OCI-LY7 (cell line): ENCODE measurements around the gene PAH. TPM values are rescaled to one million over a fixed set of nuclear protein-coding genes. Genes with fewer than 3 reads are reported as not detected.

Experiments
- BruUV-seq: library from RNA; stranded (reverse); fragments of 400-500 nt; replicated peaks from 2 replicates; lab custom pipeline; 2021; lab: Mats Ljungman, UMichigan
- CTCF ChIA-PET: fragments of 300-600 bp; sonication (Branson Sonifier 250); formaldehyde crosslinking; loops from one replicate; lab custom pipeline; 2022; ENCODE audit warnings: antibody characterized with exemption; ENCODE audit not compliant: unreplicated experiment; lab: Charles Lee
- POLR2A ChIA-PET: fragments of 300-600 bp; sonication (Branson Sonifier 250); formaldehyde crosslinking; loops from one replicate; lab custom pipeline; 2022; ENCODE audit warnings: antibody characterized with exemption; lab: Charles Lee
- DNase-seq: peaks from one replicate; pipeline ENCODE4 v3.0.0-alpha.2; 2015; ENCODE audit warnings: low spot score
- H2AFZ ChIP-seq: fragments of 200-600 bp; sonication (generic), shearing (Covaris generic); 2 replicates; pipeline ENCODE4 v1.6.1; 2014; ENCODE audit warnings: mild to moderate bottlenecking, antibody characterized with exemption, low read length, moderate library complexity
- H3K27ac ChIP-seq: fragments of 200-600 bp; sonication (generic); 2 replicates; pipeline ENCODE4 v1.5.1; 2014; ENCODE audit warnings: mixed run types, low read depth, mild to moderate bottlenecking, moderate library complexity, low read length, inconsistent platforms; ENCODE audit not compliant: poor library complexity, severe bottlenecking
- H3K36me3 ChIP-seq: fragments of 200-600 bp; sonication (generic); 2 replicates; pipeline ENCODE4 v1.6.1; 2014; ENCODE audit warnings: mild to moderate bottlenecking, antibody characterized with exemption, low read length, moderate library complexity, mixed read lengths; ENCODE audit not compliant: insufficient read depth
- H3K4me1 ChIP-seq: fragments of 200-600 bp; sonication (generic); 2 replicates; pipeline ENCODE4 v1.5.1; 2014; ENCODE audit warnings: mild to moderate bottlenecking, low read length; ENCODE audit not compliant: insufficient read depth, poor library complexity, severe bottlenecking
- H3K4me2 ChIP-seq: fragments of 200-600 bp; sonication (generic); 2 replicates; pipeline ENCODE4 v1.6.1; 2014; ENCODE audit warnings: mild to moderate bottlenecking, low read length
- H3K4me3 ChIP-seq: fragments of 200-600 bp; sonication (generic); 2 replicates; pipeline ENCODE4 v1.5.1; 2014; ENCODE audit warnings: mild to moderate bottlenecking, low read depth, low read length; ENCODE audit not compliant: poor library complexity, severe bottlenecking
- H3K79me2 ChIP-seq: fragments of 200-600 bp; sonication (generic); 2 replicates; pipeline ENCODE4 v1.6.1; 2016; ENCODE audit warnings: low read depth, mild to moderate bottlenecking, low read length, moderate library complexity, mixed read lengths; ENCODE audit not compliant: insufficient read depth
- H3K9me2 ChIP-seq: fragments of 200-600 bp; sonication (generic); 2 replicates; pipeline ENCODE4 v1.6.1; 2016; ENCODE audit warnings: mild to moderate bottlenecking, low read length, mixed read lengths; ENCODE audit not compliant: insufficient read depth
- H3K9me3 ChIP-seq: fragments of 200-600 bp; sonication (generic); 2 replicates; pipeline ENCODE4 v1.6.1; 2014; ENCODE audit warnings: mild to moderate bottlenecking, mixed run types, low read length, mixed read lengths
- H4K20me1 ChIP-seq: fragments of 200-600 bp; sonication (generic); 2 replicates; pipeline ENCODE4 v1.6.1; 2014; ENCODE audit warnings: mild to moderate bottlenecking, antibody characterized with exemption, low read length, moderate library complexity, mixed read lengths; ENCODE audit not compliant: insufficient read depth
- CTCF ChIP-seq: fragments of 200-600 bp; sonication (generic); conservative IDR thresholded peaks from 2 replicates; pipeline ENCODE4 v1.5.1; 2014; ENCODE audit warnings: mild to moderate bottlenecking, antibody characterized with exemption, low read length, moderate library complexity, mixed read lengths
- EZH2phosphoT487 ChIP-seq: fragments of 200-600 bp; sonication (generic); IDR thresholded peaks from 2 replicates; pipeline ENCODE4 v1.6.1; 2018; ENCODE audit warnings: low read depth, borderline replicate concordance, mild to moderate bottlenecking, mixed run types, antibody characterized with exemption, low read length, moderate library complexity, mixed read lengths
- intact Hi-C: fragments of 100-400 bp; cut with micrococcal nuclease; formaldehyde crosslinking; loops from one replicate; pipeline ENCODE4 v1.10.0; 2022; ENCODE audit not compliant: unreplicated experiment
- total RNA-seq, 2 experiments: library from RNA; depleted of rRNA in 1 of 2; stranded (reverse); fragments of >200 nt in 1 of 2; shearing (Covaris generic) in 1 of 2; gene quantifications; 2 replicates each; pipeline ENCODE4 v1.2.3, GENCODE V29; 2014 to 2022

PAH gene
- total RNA-seq, 2 experiments from 2014 or later = not detected

GRCh38 chr12:102876883-102877282 is 40.2 kb downstream of the PAH start:
- TF ChIP-seq EZH2phosphoT487 (no peak), CTCF (peak; percentile 43; the same call in 1 of the 2 replicates)
- no TSS peak for BruUV-seq
- Histone ChIP-seq H3K9me3 (no peaks in the 10 kb centered on the region), H3K4me3 (no peak overlapping the region), H2AFZ (no peak overlapping the region), H3K79me2 (no peaks in the 10 kb centered on the region), H3K4me1 (no peaks in the 10 kb centered on the region), H3K36me3 (no peaks in the 10 kb centered on the region), H4K20me1 (no peaks in the 10 kb centered on the region), H3K27ac (no peak overlapping the region), H3K4me2 (no peak overlapping the region), H3K9me2 (no peaks in the 10 kb centered on the region)
- DNase-seq = no peak
- POLR2A ChIA-PET = no interaction called here
- intact Hi-C loops = loop anchor here (5.0 kb wide), 1 partner anchor 960 kb away; no protein-coding TSS in a partner anchor
- CTCF ChIA-PET = no interaction called here

GRCh38 chr12:102874819-102875218 is 42.2 kb downstream of the PAH start:
- ChIA-PET POLR2A (interaction anchor here (0.7 kb wide), 1 partner anchor 8 kb away, joined by 3 read pairs; no protein-coding TSS in a partner anchor), CTCF (no interaction called here)
- Histone ChIP-seq H3K4me1 (no peaks in the 10 kb centered on the region), H3K36me3 (no peaks in the 10 kb centered on the region), H3K27ac (no peak overlapping the region), H3K4me3 (no peak overlapping the region), H3K9me3 (no peaks in the 10 kb centered on the region), H3K9me2 (no peaks in the 10 kb centered on the region), H4K20me1 (no peaks in the 10 kb centered on the region), H2AFZ (no peak overlapping the region), H3K79me2 (no peaks in the 10 kb centered on the region), H3K4me2 (no peak overlapping the region)
- intact Hi-C loops = loop anchor here (5.0 kb wide), 1 partner anchor 958 kb away; no protein-coding TSS in a partner anchor
- BruUV-seq = no TSS peak
- TF ChIP-seq CTCF = no peak
- TF ChIP-seq EZH2phosphoT487 = no peak
- DNase-seq = no peak

- Histone ChIP-seq H3K4me2 (no peak overlapping the region), H3K36me3 (no peaks in the 10 kb centered on the region), H3K4me1 (no peaks in the 10 kb centered on the region), H3K79me2 (no peaks in the 10 kb centered on the region), H3K4me3 (no peak overlapping the region), H3K27ac (no peak overlapping the region), H4K20me1 (no peaks in the 10 kb centered on the region), H2AFZ (no peak overlapping the region), H3K9me2 (no peaks in the 10 kb centered on the region), H3K9me3 (no peaks in the 10 kb centered on the region)
- TF ChIP-seq CTCF = no peak
- TF ChIP-seq EZH2phosphoT487 = no peak
- ChIA-PET POLR2A (no interaction called here), CTCF (no interaction called here)
- DNase-seq = no peak
- no TSS peak for BruUV-seq
- intact Hi-C loops = no loop called here
Measured at GRCh38 chr12:102873077-102873476, 44.0 kb downstream of the PAH start.
